KMS-11 (cell line): ENCODE data around the gene OR2Z1.

Experiments used
- H2AFZ ChIP-seq: fragments of 200-600 bp; sonication (generic); 2 replicates; pipeline ENCODE4 v1.6.1; 2016; ENCODE audit warnings: antibody characterized with exemption, mixed run types, low read depth
- H3K27ac ChIP-seq: fragments of 200-600 bp; sonication (generic); 2 replicates; pipeline ENCODE4 v1.6.1; 2016; ENCODE audit warnings: mild to moderate bottlenecking, mixed run types
- H3K27me3 ChIP-seq: fragments of 200-600 bp; sonication (generic); 2 replicates; pipeline ENCODE4 v1.6.1; 2017; ENCODE audit warnings: mild to moderate bottlenecking, low read depth, mixed run types, moderate library complexity; ENCODE audit not compliant: insufficient read depth
- H3K36me3 ChIP-seq: fragments of 200-600 bp; sonication (generic); 2 replicates; pipeline ENCODE4 v1.6.1; 2017; ENCODE audit warnings: mild to moderate bottlenecking, mixed run types; ENCODE audit not compliant: insufficient read depth
- H3K4me1 ChIP-seq: fragments of 200-600 bp; sonication (generic); 2 replicates; pipeline ENCODE4 v1.6.1; 2016; ENCODE audit warnings: mild to moderate bottlenecking, low read depth, mixed run types; ENCODE audit not compliant: poor library complexity, severe bottlenecking
- H3K4me2 ChIP-seq: fragments of 200-600 bp; sonication (generic); 2 replicates; pipeline ENCODE4 v1.7.0; 2016; ENCODE audit warnings: mild to moderate bottlenecking, mixed run types
- H3K4me3 ChIP-seq: fragments of 200-600 bp; sonication (generic); IDR thresholded peaks from 2 replicates; pipeline ENCODE4 v1.6.1; 2017; ENCODE audit warnings: low read depth, low read length, mixed read lengths; ENCODE audit not compliant: insufficient read depth
- H3K79me2 ChIP-seq: fragments of 200-600 bp; sonication (generic); 2 replicates; pipeline ENCODE4 v1.6.1; 2016; ENCODE audit warnings: low read depth, mixed run types; ENCODE audit not compliant: insufficient read depth
- H3K9ac ChIP-seq: fragments of 200-600 bp; sonication (generic); 2 replicates; pipeline ENCODE4 v1.6.1; 2016; ENCODE audit warnings: mild to moderate bottlenecking, mixed run types
- H4K20me1 ChIP-seq: fragments of 200-600 bp; sonication (generic); 2 replicates; pipeline ENCODE4 v1.6.1; 2016; ENCODE audit warnings: mild to moderate bottlenecking, mixed run types; ENCODE audit not compliant: insufficient read depth
- CTCF ChIP-seq: fragments of 200-600 bp; sonication (generic); conservative IDR thresholded peaks from 2 replicates; pipeline ENCODE4 v1.6.1; 2017; ENCODE audit warnings: low read depth, mild to moderate bottlenecking, antibody characterized with exemption, low read length, moderate library complexity, mixed read lengths

OR2Z1 gene

GRCh38 chr19:8721334-8721733 lies at the start of gene OR2Z1:
Gene OR2Z1 (plus strand): TSS chr19:8721634. CDS start chr19:8731029, 9,395 bp downstream.
- Histone ChIP-seq H3K4me3 (no peak within 1 kb of the TSS), H3K9ac (no peak within 1 kb of the TSS), H3K27ac (no peak within 1 kb of the TSS), H4K20me1 (no peaks in the 10 kb centered on the region), H3K4me1 (no peaks in the 10 kb centered on the region), H3K4me2 (no peak within 1 kb of the TSS), H3K36me3 (no peaks in the 10 kb centered on the region), H3K79me2 (no peaks in the 10 kb centered on the region), H3K27me3 (no peaks in the 10 kb centered on the region), H2AFZ (no peak within 1 kb of the TSS)
- TF ChIP-seq CTCF, result no peak

GRCh38 chr19:8673276-8673891 lies 48.0 kb upstream of the OR2Z1 start:
- H3K4me2 ChIP-seq, result no peak overlapping the region
- no peaks in the 10 kb centered on the region for H3K36me3 ChIP-seq

GRCh38 chr19:8675066-8675465 lies 46.4 kb upstream of the OR2Z1 start:
- no peak overlapping the region for H2AFZ ChIP-seq
- H3K4me2 ChIP-seq, result no peak overlapping the region

More at GRCh38 chr19:8673276-8673891, 48.0 kb upstream of the OR2Z1 start:
- Histone ChIP-seq H3K79me2 (no peaks in the 10 kb centered on the region), H3K4me3 (no peak overlapping the region), H4K20me1 (no peaks in the 10 kb centered on the region), H3K9ac (no peak overlapping the region), H3K4me1 (no peaks in the 10 kb centered on the region), H3K27me3 (no peaks in the 10 kb centered on the region), H2AFZ (no peak overlapping the region), H3K27ac (no peak overlapping the region)
- TF ChIP-seq CTCF, result no peak

GRCh38 chr19:8678244-8678807 lies 43.1 kb upstream of the OR2Z1 start:
- no peak for TF ChIP-seq CTCF
- no peak overlapping the region for H3K9ac ChIP-seq
- H3K36me3 ChIP-seq, result no peaks in the 10 kb centered on the region
- H4K20me1 ChIP-seq, result no peaks in the 10 kb centered on the region
- H3K4me2 ChIP-seq, result no peak overlapping the region
- H3K27me3 ChIP-seq, result no peaks in the 10 kb centered on the region; the same call in 1 of the 2 replicates
- H3K79me2 ChIP-seq, result no peaks in the 10 kb centered on the region
- no peak overlapping the region for H3K27ac ChIP-seq
- no peak overlapping the region for H3K4me3 ChIP-seq
- no peak overlapping the region for H2AFZ ChIP-seq
- no peaks in the 10 kb centered on the region for H3K4me1 ChIP-seq

More at GRCh38 chr19:8675066-8675465, 46.4 kb upstream of the OR2Z1 start:
- TF ChIP-seq CTCF, result no peak
- Histone ChIP-seq H3K27ac (no peak overlapping the region), H4K20me1 (no peaks in the 10 kb centered on the region), H3K36me3 (no peaks in the 10 kb centered on the region), H3K4me1 (no peaks in the 10 kb centered on the region), H3K79me2 (no peaks in the 10 kb centered on the region), H3K4me3 (no peak overlapping the region), H3K27me3 (no peaks in the 10 kb centered on the region; the same call in 1 of the 2 replicates), H3K9ac (no peak overlapping the region)
